22Rv1 (cell line): ENCODE data around the gene CAAP1.

Experiments used
- H3K27ac ChIP-seq: fragments of 450-650 bp; 2 replicates; pipeline ENCODE4 v1.5.1; 2017
- CTCF ChIP-seq: fragments of 450-650 bp; IDR thresholded peaks from 2 replicates; pipeline ENCODE4 v1.5.1; 2017; ENCODE audit warnings: mild to moderate bottlenecking
- ZFX ChIP-seq: fragments of 450-650 bp; IDR thresholded peaks from 2 replicates; pipeline ENCODE4 v1.6.1; 2017; ENCODE audit warnings: antibody characterized with exemption, borderline replicate concordance

CAAP1 gene

GRCh38 chr9:26802921-26803320 is 89.7 kb downstream of the CAAP1 start:
- no peak overlapping the region for H3K27ac ChIP-seq
- no peak for TF ChIP-seq ZFX
- TF ChIP-seq CTCF, result no peak

- TF ChIP-seq CTCF, result no peak
- TF ChIP-seq ZFX, result no peak
- H3K27ac ChIP-seq, result no peak overlapping the region
Observed at GRCh38 chr9:26801772-26802171, 90.8 kb downstream of the CAAP1 start.

- TF ChIP-seq CTCF, result no peak
- TF ChIP-seq ZFX, result no peak
Observed at GRCh38 chr9:26800322-26800721, 92.3 kb downstream of the CAAP1 start.

GRCh38 chr9:26791274-26791673 is 101.3 kb downstream of the CAAP1 start:
- no peak overlapping the region for H3K27ac ChIP-seq
- TF ChIP-seq CTCF (no peak), ZFX (no peak)

More at GRCh38 chr9:26800322-26800721, 92.3 kb downstream of the CAAP1 start:
- H3K27ac ChIP-seq, result no peak overlapping the region
